Caco-2 (cell line): ENCODE results near the gene ZNF79. TPM values are rescaled to one million over a fixed set of nuclear protein-coding genes. Genes with fewer than 3 reads are reported as not detected.

ENCODE experiments used
- BruUV-seq: library from RNA; stranded (reverse); fragments of 400-500 nt; replicated peaks from 2 replicates; lab custom pipeline; 2021; lab: Mats Ljungman, UMichigan
- CTCF ChIA-PET: fragments of 300-600 bp; sonication (Branson Sonifier 250); formaldehyde crosslinking; loops from one replicate; lab custom pipeline; 2022; ENCODE audit warnings: antibody characterized with exemption; lab: Charles Lee
- POLR2A ChIA-PET: fragments of 300-600 bp; sonication (Branson Sonifier 250); formaldehyde crosslinking; loops from one replicate; lab custom pipeline; 2022; ENCODE audit warnings: antibody characterized with exemption; lab: Charles Lee
- DNase-seq, 2 experiments: peaks; one replicate each; pipeline versions ENCODE4 v3.0.0 to v3.0.0-alpha.2; 2020 to 2022
- H3K27me3 ChIP-seq: replicated peaks from 2 replicates; pipeline ENCODE4 v1.6.0; 2011; ENCODE audit warnings: low read length; ENCODE audit not compliant: control insufficient read depth, insufficient read depth
- H3K36me3 ChIP-seq: 2 replicates; pipeline ENCODE4 v1.5.1; 2011; ENCODE audit warnings: low read length; ENCODE audit not compliant: control insufficient read depth, insufficient read depth
- H3K4me1 ChIP-seq: fragments of 250-450 bp; sonication (Bioruptor Pico); 2 replicates; pipeline ENCODE4 v1.5.1; 2020; ENCODE audit warnings: mild to moderate bottlenecking
- H3K4me3 ChIP-seq: 2 replicates; pipeline ENCODE4 v1.5.1; 2011; ENCODE audit warnings: low read depth, mild to moderate bottlenecking, control low read depth, low read length
- H3K9me3 ChIP-seq: fragments of 250-450 bp; sonication (Bioruptor Pico); 2 replicates; pipeline ENCODE4 v1.5.1; 2020; ENCODE audit warnings: mild to moderate bottlenecking, moderate library complexity
- H3K27ac Mint-ChIP-seq: one replicate; pipeline ENCODE4 v1.8.0; 2022; ENCODE audit warnings: mixed read lengths; ENCODE audit not compliant: unreplicated experiment
- H3K27me3 Mint-ChIP-seq: one replicate; pipeline ENCODE4 v1.8.0; 2022; ENCODE audit warnings: mixed read lengths; ENCODE audit not compliant: insufficient read depth, unreplicated experiment
- H3K36me3 Mint-ChIP-seq: one replicate; pipeline ENCODE4 v1.8.0; 2022; ENCODE audit warnings: mild to moderate bottlenecking, mixed read lengths; ENCODE audit not compliant: insufficient read depth, unreplicated experiment
- H3K4me1 Mint-ChIP-seq: one replicate; pipeline ENCODE4 v1.8.0; 2022; ENCODE audit warnings: low read depth, mixed read lengths; ENCODE audit not compliant: unreplicated experiment
- H3K4me3 Mint-ChIP-seq: one replicate; pipeline ENCODE4 v1.8.0; 2022; ENCODE audit warnings: mild to moderate bottlenecking, moderate library complexity, mixed read lengths; ENCODE audit not compliant: unreplicated experiment
- H3K9me3 Mint-ChIP-seq: one replicate; pipeline ENCODE4 v1.8.0; 2022; ENCODE audit warnings: mixed read lengths; ENCODE audit not compliant: unreplicated experiment
- CTCF ChIP-seq, 2 experiments: fragments of 200-600 bp in 1 of 2; IDR thresholded peaks; 1 replicate in 1 of 2; 2 replicates in 1 of 2; pipeline versions ENCODE4 v1.5.1 to v1.8.0; 2011 to 2022; ENCODE audit warnings: antibody characterized with exemption in 1 of 2, control low read depth in 1 of 2, inconsistent platforms in 1 of 2, low read depth in 1 of 2, low read length in 1 of 2, mild to moderate bottlenecking in 1 of 2, moderate library complexity in 1 of 2; ENCODE audit not compliant: insufficient read depth in 1 of 2, severe bottlenecking in 1 of 2, unreplicated experiment in 1 of 2
- intact Hi-C: fragments of 100-400 bp; cut with micrococcal nuclease; formaldehyde crosslinking; loops from one replicate; pipeline ENCODE4 v1.10.0; 2022; ENCODE audit not compliant: unreplicated experiment
- total RNA-seq: library from RNA; stranded (reverse); gene quantifications from 2 replicates; pipeline ENCODE4 v1.2.3, GENCODE V29; 2022

ZNF79 gene
- total RNA-seq, 1 experiment from 2014 or later = 9.2 TPM

GRCh38 chr9:127457191-127457878, 33.2 kb downstream of the ZNF79 start:
- ChIA-PET POLR2A (no interaction called here), CTCF (no interaction called here)
- no peaks in the 10 kb centered on the region for H3K27me3 Mint-ChIP-seq
- Histone ChIP-seq H3K36me3 (no peaks in the 10 kb centered on the region; the same call in 1 of the 2 replicates), H3K9me3 (no peaks in the 10 kb centered on the region), H3K4me1 (no peaks in the 10 kb centered on the region), H3K4me3 (no peak overlapping the region), H3K27me3 (no peaks in the 10 kb centered on the region)
- no peak for TF ChIP-seq CTCF (IDR thresholded peaks at IDR 0.05; ENCODE audit: insufficient read depth in 1 of 2, low read depth in 1 of 2, low read length in 1 of 2, severe bottlenecking in 1 of 2, unreplicated experiment in 1 of 2)
- intact Hi-C loops = no loop called here
- H3K4me1 Mint-ChIP-seq = peaks cover 9% of the 10 kb centered on the region
- H3K9me3 Mint-ChIP-seq = no peaks in the 10 kb centered on the region
- peaks cover 64% of the 10 kb centered on the region for H3K36me3 Mint-ChIP-seq
- no peak overlapping the region for H3K27ac Mint-ChIP-seq
- H3K4me3 Mint-ChIP-seq = no peak overlapping the region
- no peak for DNase-seq
- no TSS peak for BruUV-seq

- H3K27me3 ChIP-seq = no peaks in the 10 kb centered on the region
- no peaks in the 10 kb centered on the region for H3K9me3 Mint-ChIP-seq
- ChIA-PET POLR2A (no interaction called here), CTCF (no interaction called here)
- H3K4me1 Mint-ChIP-seq = peaks cover 14% of the 10 kb centered on the region
- TF ChIP-seq CTCF (IDR thresholded peaks at IDR 0.05; ENCODE audit: insufficient read depth in 1 of 2, low read depth in 1 of 2, low read length in 1 of 2, severe bottlenecking in 1 of 2, unreplicated experiment in 1 of 2) = no peak
- no peak overlapping the region for H3K4me3 Mint-ChIP-seq
- no peaks in the 10 kb centered on the region; the same call in 1 of the 2 replicates for H3K36me3 ChIP-seq
- intact Hi-C loops = no loop called here
- BruUV-seq = no TSS peak
- no peaks in the 10 kb centered on the region for H3K4me1 ChIP-seq
- H3K36me3 Mint-ChIP-seq = peaks cover 69% of the 10 kb centered on the region
- no peak for DNase-seq
- no peaks in the 10 kb centered on the region for H3K27me3 Mint-ChIP-seq
- no peak overlapping the region for H3K4me3 ChIP-seq
- no peaks in the 10 kb centered on the region for H3K9me3 ChIP-seq
- H3K27ac Mint-ChIP-seq = no peak overlapping the region
Measured at GRCh38 chr9:127458921-127459320, 34.7 kb downstream of the ZNF79 start.

DNA sequence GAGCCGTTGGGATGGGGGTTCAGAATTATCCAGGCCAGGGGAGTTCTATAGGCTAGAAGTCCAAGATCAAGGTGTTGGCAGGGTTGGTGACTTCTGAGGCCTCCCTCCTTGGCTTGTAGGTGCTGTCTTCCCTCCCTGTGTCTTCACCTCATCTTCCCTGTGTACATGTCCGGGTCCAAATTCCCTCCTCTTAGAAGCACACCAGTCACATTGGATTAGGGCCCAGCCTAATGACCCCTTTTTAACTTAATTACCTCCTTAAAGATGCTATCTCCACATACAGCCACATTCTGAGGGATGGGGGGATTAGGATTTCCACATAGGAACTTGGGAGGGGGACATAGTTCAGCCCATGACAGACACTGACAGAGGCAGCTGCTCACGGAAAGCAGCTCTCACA, 39.2 kb downstream of the ZNF79 start:
- POLR2A ChIA-PET = no interaction called here
- no peaks in the 10 kb centered on the region for H3K9me3 ChIP-seq
- Mint-ChIP-seq H3K27ac (no peak overlapping the region), H3K27me3 (no peaks in the 10 kb centered on the region), H3K4me1 (peaks cover 28% of the 10 kb centered on the region), H3K9me3 (no peaks in the 10 kb centered on the region), H3K4me3 (no peak overlapping the region), H3K36me3 (peaks cover 39% of the 10 kb centered on the region)
- no peaks in the 10 kb centered on the region for H3K27me3 ChIP-seq
- DNase-seq = no peak
- no TSS peak for BruUV-seq
- no peak overlapping the region for H3K4me3 ChIP-seq
- no peaks in the 10 kb centered on the region; the same call in none of the 2 replicates for H3K36me3 ChIP-seq
- peaks cover 18% of the 10 kb centered on the region for H3K4me1 ChIP-seq
- CTCF ChIA-PET = no interaction called here
- intact Hi-C loops = no loop called here
- TF ChIP-seq CTCF (IDR thresholded peaks at IDR 0.05; ENCODE audit: insufficient read depth in 1 of 2, low read depth in 1 of 2, low read length in 1 of 2, severe bottlenecking in 1 of 2, unreplicated experiment in 1 of 2) = no peak
